H1 (cell line): ENCODE measurements around the gene SLC27A5. TPM values are rescaled to one million over a fixed set of nuclear protein-coding genes. Genes with fewer than 3 reads are reported as not detected.

Experiments
- CTCF ChIA-PET: fragments of 300-600 bp; sonication (Branson Sonifier 250); formaldehyde crosslinking; loops from one replicate; lab custom pipeline; 2021; ENCODE audit not compliant: partially characterized antibody; lab: Charles Lee
- POLR2A ChIA-PET: fragments of 300-600 bp; sonication (Branson Sonifier 250); formaldehyde crosslinking; loops from one replicate; lab custom pipeline; 2021; ENCODE audit warnings: inconsistent platforms; ENCODE audit not compliant: partially characterized antibody; lab: Charles Lee
- DNase-seq, 2 experiments: peaks; one replicate each; pipeline versions ENCODE4 v3.0.0 to v3.0.0-alpha.2; 2010 to 2022; ENCODE audit warnings: low spot score in 2 of 2, low read depth in 1 of 2, mixed read lengths in 1 of 2
- FAIRE-seq: peaks from 2 replicates; lab custom pipeline; 2011; peaks lifted over from hg19 to GRCh38; lab: Jason Lieb, UNC
- H2AFZ ChIP-seq: 2 replicates; pipeline ENCODE4 v1.8.1; 2012; ENCODE audit warnings: low read length, inconsistent platforms
- H2AK5ac ChIP-seq: 2 replicates; pipeline ENCODE4 v1.6.1; 2013; ENCODE audit warnings: low read depth, low read length
- H2BK120ac ChIP-seq: replicated peaks from 2 replicates; pipeline ENCODE3; 2013; ENCODE audit warnings: low read depth, low read length, inconsistent platforms
- H2BK12ac ChIP-seq: 2 replicates; pipeline ENCODE4 v1.6.1; 2013; ENCODE audit warnings: low read depth, low read length
- H2BK15ac ChIP-seq: 2 replicates; pipeline ENCODE4 v1.6.1; 2013; ENCODE audit warnings: low read length
- H2BK20ac ChIP-seq: 2 replicates; pipeline ENCODE4 v1.6.1; 2013; ENCODE audit warnings: low read length
- H2BK5ac ChIP-seq: 2 replicates; pipeline ENCODE4 v1.6.1; 2013; ENCODE audit warnings: low read depth, low read length
- H3K14ac ChIP-seq: 2 replicates; pipeline ENCODE4 v1.6.1; 2013; ENCODE audit warnings: inconsistent platforms; ENCODE audit not compliant: insufficient read length
- H3K18ac ChIP-seq: 2 replicates; pipeline ENCODE4 v1.6.1; 2013; ENCODE audit warnings: low read length; ENCODE audit errors: extremely low read depth
- H3K23ac ChIP-seq: 2 replicates; pipeline ENCODE4 v1.6.1; 2013; ENCODE audit warnings: inconsistent platforms; ENCODE audit not compliant: insufficient read length
- H3K23me2 ChIP-seq: 2 replicates; pipeline ENCODE4 v1.6.1; 2013; ENCODE audit warnings: low read depth, low read length
- H3K27ac ChIP-seq: 2 replicates; pipeline ENCODE4 v1.6.1; 2011; ENCODE audit warnings: low read depth, low read length, inconsistent platforms
- H3K27me3 ChIP-seq, 4 experiments: replicated peaks in 1 of 4; 1 replicate in 1 of 4; 2 replicates in 3 of 4; pipeline versions ENCODE4 v1.6.1 to v1.8.1; 2011 to 2013; ENCODE audit warnings: low read length in 3 of 4, mild to moderate bottlenecking in 3 of 4, inconsistent platforms in 2 of 4, mixed read lengths in 2 of 4, moderate library complexity in 1 of 4; ENCODE audit not compliant: control insufficient read depth in 3 of 4, insufficient read depth in 3 of 4; ENCODE audit errors: extremely low read depth in 1 of 4
- H3K36me3 ChIP-seq, 4 experiments: 2 replicates each; pipeline versions ENCODE4 v1.6.1 to v1.8.1; 2011 to 2013; ENCODE audit warnings: mild to moderate bottlenecking in 4 of 4, low read length in 3 of 4, moderate library complexity in 2 of 4, control low read depth in 1 of 4, inconsistent platforms in 1 of 4; ENCODE audit not compliant: insufficient read depth in 4 of 4, control insufficient read depth in 2 of 4
- H3K4ac ChIP-seq: replicated peaks from 2 replicates; pipeline ENCODE3; 2013; ENCODE audit warnings: low read length, low read depth, mixed read lengths, inconsistent platforms; ENCODE audit not compliant: insufficient read length
- H3K4me1 ChIP-seq, 4 experiments: replicated peaks in 1 of 4; 1 replicate in 1 of 4; 2 replicates in 3 of 4; pipeline versions ENCODE4 v1.6.1 to v1.8.1; 2011 to 2013; ENCODE audit warnings: low read length in 3 of 4, inconsistent platforms in 2 of 4, mixed read lengths in 1 of 4; ENCODE audit not compliant: insufficient read depth in 4 of 4, control insufficient read depth in 3 of 4
- H3K4me2 ChIP-seq, 2 experiments: 2 replicates each; pipeline versions ENCODE4 v1.6.1 to v1.8.1; 2011 to 2013; ENCODE audit warnings: low read depth in 2 of 2, low read length in 2 of 2, control low read depth in 1 of 2, inconsistent platforms in 1 of 2, mild to moderate bottlenecking in 1 of 2; ENCODE audit not compliant: insufficient read depth in 1 of 2
- H3K4me3 ChIP-seq, 4 experiments: fragments of 200-600, 300-600 bp in 1 of 4; sonication (generic), shearing (Covaris generic), sonication (Bioruptor Twin) in 1 of 4; 2 replicates each; pipeline versions ENCODE4 v1.5.1 to v1.8.1; 2011 to 2016; ENCODE audit warnings: low read length in 4 of 4, low read depth in 3 of 4, control low read depth in 2 of 4, inconsistent platforms in 2 of 4, mild to moderate bottlenecking in 2 of 4, mixed read lengths in 1 of 4, moderate library complexity in 1 of 4; ENCODE audit not compliant: insufficient read depth in 2 of 4; ENCODE audit errors: extremely low read depth in 1 of 4
- H3K56ac ChIP-seq: replicated peaks from 2 replicates; pipeline ENCODE3; 2013; ENCODE audit warnings: low read depth, mild to moderate bottlenecking, mixed read lengths, low read length, inconsistent platforms; ENCODE audit not compliant: insufficient read length
- H3K79me1 ChIP-seq: 2 replicates; pipeline ENCODE4 v1.6.1; 2013; ENCODE audit warnings: low read depth, low read length, control low read depth
- H3K79me2 ChIP-seq, 2 experiments: 2 replicates each; pipeline versions ENCODE4 v1.6.1 to v1.8.1; 2012 to 2013; ENCODE audit warnings: low read length in 2 of 2, mild to moderate bottlenecking in 2 of 2, inconsistent platforms in 1 of 2; ENCODE audit not compliant: insufficient read depth in 2 of 2, control insufficient read depth in 1 of 2
- H3K9ac ChIP-seq, 4 experiments: replicated peaks in 1 of 4; 1 replicate in 1 of 4; 2 replicates in 3 of 4; pipeline versions ENCODE4 v1.6.1 to v1.8.1; 2011 to 2013; ENCODE audit warnings: low read depth in 3 of 4, low read length in 3 of 4, control low read depth in 2 of 4, mild to moderate bottlenecking in 2 of 4, moderate library complexity in 2 of 4, inconsistent platforms in 1 of 4; ENCODE audit errors: extremely low read depth in 1 of 4
- H3K9me3 ChIP-seq, 2 experiments: 2 replicates each; pipeline versions ENCODE4 v1.6.1 to v1.8.1; 2012 to 2013; ENCODE audit warnings: mild to moderate bottlenecking in 2 of 2, moderate library complexity in 2 of 2, control low read depth in 1 of 2, inconsistent platforms in 1 of 2, low read depth in 1 of 2, low read length in 1 of 2, mixed read lengths in 1 of 2; ENCODE audit not compliant: insufficient read depth in 2 of 2
- H4K20me1 ChIP-seq, 2 experiments: replicated peaks in 1 of 2; 2 replicates each; pipeline versions ENCODE3 to v1.8.1; 2011 to 2013; ENCODE audit warnings: inconsistent platforms in 2 of 2, low read length in 2 of 2, mild to moderate bottlenecking in 1 of 2; ENCODE audit not compliant: insufficient read depth in 2 of 2, control insufficient read depth in 1 of 2
- H4K5ac ChIP-seq: 2 replicates; pipeline ENCODE4 v1.6.1; 2013; ENCODE audit warnings: low read length, low read depth, mixed read lengths, inconsistent platforms; ENCODE audit not compliant: insufficient read length
- H4K8ac ChIP-seq: 2 replicates; pipeline ENCODE4 v1.8.0; 2013; ENCODE audit warnings: mild to moderate bottlenecking, moderate library complexity, low read length, inconsistent platforms; ENCODE audit not compliant: insufficient read depth; ENCODE audit errors: extremely low read depth
- H4K91ac ChIP-seq: replicated peaks from 2 replicates; pipeline ENCODE3; 2013; ENCODE audit warnings: low read length, mixed read lengths, inconsistent platforms; ENCODE audit not compliant: insufficient read length
- CHD2 ChIP-seq: IDR thresholded peaks from 2 replicates; pipeline ENCODE4 v1.6.1; 2012; ENCODE audit warnings: low read length, improper control_type of control experiment
- GABPA ChIP-seq: IDR thresholded peaks from 2 replicates; pipeline ENCODE4 v1.6.1; 2011; ENCODE audit warnings: mild to moderate bottlenecking, low read length, moderate library complexity, borderline replicate concordance; ENCODE audit not compliant: insufficient read depth
- ZNF274 ChIP-seq: IDR thresholded peaks from 2 replicates; pipeline ENCODE4 v1.7.0; 2012; ENCODE audit warnings: low read length, borderline replicate concordance; ENCODE audit errors: extremely low read depth
- WGBS, 2 experiments: shearing (Covaris generic) in 1 of 2; methylation state at CpG; one replicate each; pipeline versions ENCODE4 v1.1.6 to v1.1.7; 2013 to 2015; ENCODE audit warnings: low lambda C conversion rate in 2 of 2, mixed read lengths in 2 of 2, inconsistent platforms in 1 of 2, low coverage in 1 of 2, missing lambda C conversion rate in 1 of 2; ENCODE audit not compliant: insufficient replicate concordance in 2 of 2, insufficient coverage in 1 of 2, insufficient read length in 1 of 2; ENCODE audit errors: extremely low coverage in 1 of 2, missing lambda C conversion rate in 1 of 2; 5-methylcytosine and 5-hydroxymethylcytosine counted together
- polyA plus RNA-seq, 7 experiments: library from polyadenylated mRNA; depleted of rRNA in 3 of 7; stranded (reverse) in 5 of 7; unstranded in 2 of 7; fragments of >200 nt in 5 of 7; fragments of 200-250 nt in 2 of 7; gene quantifications; 1 replicate in 5 of 7; 2 replicates in 1 of 7; 4 replicates in 1 of 7; pipeline versions ENCODE4 v1.2.1 to v1.2.3, GENCODE V29; 2011 to 2013; ENCODE audit warnings: missing spikeins in 2 of 7, mixed read lengths in 2 of 7
- total RNA-seq: library from RNA; stranded (reverse); fragmentation: NEBNext Ultra II Directional; extraction: Animal tissue kit (Norgen Biotek cat#: 25700); gene quantifications from 2 replicates; pipeline ENCODE4 v1.2.1, GENCODE V29; 2021

SLC27A5 gene
- total and polyA plus RNA-seq, 2 of the 8 experiments (the other 6 are each of a cell fraction or from before 2014, with no cell fraction given): 25.1 to 80.5 TPM

DNA sequence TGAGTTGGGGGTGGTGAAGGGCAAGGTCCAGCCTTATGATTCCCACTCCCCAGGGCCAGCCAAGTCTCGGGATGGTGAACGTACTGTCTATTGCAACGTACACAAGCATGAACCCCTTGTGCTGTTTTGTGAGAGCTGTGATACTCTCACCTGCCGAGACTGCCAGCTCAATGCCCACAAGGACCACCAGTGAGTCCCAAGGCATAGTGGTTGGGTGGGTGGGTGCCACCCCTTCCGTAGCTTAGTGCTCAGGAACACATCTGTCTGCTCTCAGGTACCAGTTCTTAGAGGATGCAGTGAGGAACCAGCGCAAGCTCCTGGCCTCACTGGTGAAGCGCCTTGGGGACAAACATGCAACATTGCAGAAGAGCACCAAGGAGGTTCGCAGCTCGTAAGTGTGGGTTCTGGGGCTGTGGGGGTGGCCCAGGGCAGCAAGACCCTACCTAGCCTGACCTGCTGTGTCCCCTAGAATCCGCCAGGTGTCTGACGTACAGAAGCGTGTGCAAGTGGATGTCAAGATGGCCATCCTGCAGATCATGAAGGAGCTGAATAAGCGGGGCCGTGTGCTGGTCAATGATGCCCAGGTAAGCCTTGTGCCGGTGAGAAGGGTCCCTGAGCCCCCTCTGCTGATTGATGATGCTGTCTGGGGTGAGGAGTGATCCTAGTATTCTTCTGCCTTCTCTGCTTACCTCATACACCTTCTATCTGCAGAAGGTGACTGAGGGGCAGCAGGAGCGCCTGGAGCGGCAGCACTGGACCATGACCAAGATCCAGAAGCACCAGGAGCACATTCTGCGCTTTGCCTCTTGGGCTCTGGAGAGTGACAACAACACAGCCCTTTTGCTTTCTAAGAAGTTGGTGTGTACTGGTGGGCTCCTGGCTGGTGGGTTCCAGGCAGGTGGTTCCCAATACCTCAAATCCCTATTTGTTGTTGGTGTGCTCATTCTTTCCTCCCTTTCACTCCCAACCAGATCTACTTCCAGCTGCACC lies 35.8 kb upstream of the SLC27A5 start:
- Histone ChIP-seq H3K36me3 (peaks cover 42 to 73% (median 59%) of the 10 kb centered on the region in 4 experiments), H3K79me1 (peaks cover 18% of the 10 kb centered on the region), H3K27ac (no peak overlapping the region), H3K9ac (no peak overlapping the region), H2BK5ac (0 out of 2 replicates have a peak overlapping the region, but pooled peaks have one; percentile 16), H2AFZ (no peak overlapping the region), H3K4me2 (peak overlapping the region in 1 of 2 experiments; percentile 98; a peak in 2 of 4 replicates), H3K9me3 (no peaks in the 10 kb centered on the region), H2BK15ac (no peak overlapping the region), H3K4me1 (peaks cover 3 to 10% (median 5%) of the 10 kb centered on the region in 4 experiments; a peak in 6 of 7 replicates), H3K23me2 (peaks cover 13% of the 10 kb centered on the region), H3K4ac (no peak overlapping the region), H2AK5ac (no peak overlapping the region), H3K23ac (no peak overlapping the region), H3K27me3 (peaks cover 0 to 2% (median 1%) of the 10 kb centered on the region in 4 experiments; a peak in 5 of 7 replicates), H4K91ac (no peak overlapping the region), H3K14ac (no peak overlapping the region), H2BK12ac (no peak overlapping the region), H3K56ac (no peak overlapping the region), H3K18ac (no peak overlapping the region), H3K4me3 (no peak overlapping the region), H3K79me2 (peaks cover 28 to 49% of the 10 kb centered on the region in 2 experiments), H2BK20ac (no peak overlapping the region), H4K20me1 (peaks cover 42 to 57% of the 10 kb centered on the region in 2 experiments), H4K8ac (no peak overlapping the region; the same call in 1 of the 2 replicates), H4K5ac (no peak overlapping the region), H2BK120ac (no peak overlapping the region)
- ChIA-PET CTCF (interaction anchor here (1.2 to 3.8 kb wide), 4 partner anchors 9 to 34 kb away, joined by 4 to 26 read pairs (median 6); partner anchors contain the start of gene ZBTB45), POLR2A (interaction anchor here (0.9 to 13.8 kb wide), 9 partner anchors 6 to 75 kb away, joined by 3 to 650 read pairs (median 4); partner anchors contain the start of genes CHMP2A, MZF1, SLC27A5 and UBE2M)
- FAIRE-seq (no peak), DNase-seq (no peak)
- 96% methylated on average over 18 of the region's 18 CpGs; no CpG with 5 or more reads in 1 of the 2 experiments for WGBS, 2 experiments
- TF ChIP-seq GABPA (no peak), CHD2 (no peak), ZNF274 (no peak)
